Measurements from ENCODE around the gene CNN2. TPM values are rescaled to one million over a fixed set of nuclear protein-coding genes. Genes with fewer than 3 reads are reported as not detected.

CNN2 gene
- total RNA-seq, 4 donors from 2014 or later = 39.6 to 75.4 (median 60.8) TPM

- TF ChIP-seq CTCF (IDR thresholded peaks at IDR 0.05) = no peak
- ATAC-seq (ENCODE audit: low FRiP score) (no peak), DNase-seq (ENCODE audit: low spot score) (no peak)
Measured at GRCh38 chr19:1016647-1017114, 9.7 kb upstream of the CNN2 start.

- TF ChIP-seq CTCF (IDR thresholded peaks at IDR 0.05) = no peak
- DNase-seq (ENCODE audit: low spot score) (no peak), ATAC-seq (ENCODE audit: low FRiP score) (no peak)
Measured at GRCh38 chr19:1017115-1017905, 9.1 kb upstream of the CNN2 start.

- no peak for ATAC-seq (ENCODE audit: low FRiP score)
- no peak for DNase-seq (ENCODE audit: low spot score)
- TF ChIP-seq CTCF (IDR thresholded peaks at IDR 0.05) = no peak
Measured at GRCh38 chr19:1017906-1018305, 8.5 kb upstream of the CNN2 start.

DNA sequence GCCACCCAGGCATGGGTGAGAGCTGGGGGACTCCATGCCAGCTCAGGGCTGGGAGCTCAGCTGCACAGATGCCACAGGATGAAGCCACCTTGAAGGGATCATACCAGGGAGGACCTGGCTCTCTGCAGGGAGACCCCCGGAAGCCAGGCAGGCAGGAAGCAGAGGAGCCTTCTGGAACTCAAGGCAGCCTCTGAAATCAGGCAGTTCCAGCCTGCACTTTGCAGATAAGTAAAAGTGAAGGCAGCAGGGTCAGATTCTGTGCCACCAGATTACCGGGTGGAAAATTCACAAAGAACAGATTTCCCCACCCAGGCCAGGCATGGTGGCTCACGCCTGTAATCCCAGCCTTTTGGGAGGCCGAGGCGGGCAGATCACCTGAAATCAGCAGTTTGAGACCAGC, 8.0 kb upstream of the CNN2 start:
- ATAC-seq (ENCODE audit: low FRiP score) = no peak
- no peak for DNase-seq (ENCODE audit: low spot score)
- no peak for TF ChIP-seq CTCF (IDR thresholded peaks at IDR 0.05)

DNA sequence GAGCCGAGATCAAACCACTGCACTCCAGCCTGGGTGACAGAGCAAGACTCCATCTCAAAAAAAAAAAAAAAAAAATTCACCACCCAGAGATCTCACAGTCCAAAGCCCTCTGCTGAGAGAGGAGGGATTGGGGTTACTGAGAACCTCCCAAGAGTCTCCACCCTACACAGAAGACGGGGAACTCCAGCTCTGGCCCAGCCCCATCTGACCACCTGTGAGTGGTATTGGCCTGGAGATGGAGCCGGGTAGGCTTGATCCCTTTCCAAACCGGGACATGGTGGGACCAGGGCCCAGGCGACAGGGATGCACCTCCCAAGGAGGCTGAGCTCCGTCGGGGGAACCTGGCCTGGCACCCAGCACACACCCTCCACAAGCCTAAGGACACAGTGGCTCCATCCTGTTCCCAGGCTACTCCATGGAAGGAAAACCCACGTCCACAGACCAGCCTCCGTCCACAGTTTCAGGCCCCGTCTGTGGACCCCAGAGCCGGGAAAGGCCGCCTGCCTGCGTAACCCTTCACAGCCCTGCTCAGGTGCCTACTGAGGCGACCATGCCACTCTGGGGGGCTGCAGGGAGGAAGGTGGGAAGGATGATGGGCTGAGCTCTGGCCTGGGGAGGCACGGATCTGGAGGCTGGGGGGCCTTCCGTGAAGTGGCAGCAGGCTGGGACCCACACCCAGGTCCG, 7.3 kb upstream of the CNN2 start:
- ATAC-seq (ENCODE audit: low FRiP score) (no peak), DNase-seq (ENCODE audit: low spot score) (no peak)
- TF ChIP-seq CTCF (IDR thresholded peaks at IDR 0.05) = no peak

DNA sequence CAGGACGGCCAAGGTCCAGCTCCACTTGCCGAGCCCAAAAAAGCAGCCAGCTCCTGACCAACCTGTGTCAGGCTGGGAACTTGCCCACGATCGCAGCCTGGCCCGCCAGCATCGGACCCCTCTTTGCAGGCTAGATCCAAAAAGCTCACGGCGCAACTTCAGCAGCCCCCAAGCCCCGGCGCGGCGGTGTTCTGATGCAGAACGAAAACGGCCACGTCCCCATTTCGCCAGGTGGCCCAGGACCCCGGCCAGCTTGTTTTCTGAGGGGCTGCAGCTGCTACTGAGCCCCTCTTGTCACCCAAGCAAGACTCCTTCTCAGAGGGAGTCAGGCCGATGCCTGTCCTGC, 6.8 kb upstream of the CNN2 start:
- DNase-seq (ENCODE audit: low spot score) (no peak), ATAC-seq (ENCODE audit: low FRiP score) (no peak)
- no peak for TF ChIP-seq CTCF (IDR thresholded peaks at IDR 0.05)

Data from omental fat pad (tissue), 4 donors.